Measurements from ENCODE around the gene TMPRSS12. TPM values are rescaled to one million over a fixed set of nuclear protein-coding genes. Genes with fewer than 3 reads are reported as not detected.
"Not testable (repeated sequence)": the region's sequence is repeated elsewhere in the genome, so short reads cannot be mapped to it uniquely, and the experiment has no call there.

TMPRSS12 gene
- total and polyA plus RNA-seq, 11 donors: not detected

DNA sequence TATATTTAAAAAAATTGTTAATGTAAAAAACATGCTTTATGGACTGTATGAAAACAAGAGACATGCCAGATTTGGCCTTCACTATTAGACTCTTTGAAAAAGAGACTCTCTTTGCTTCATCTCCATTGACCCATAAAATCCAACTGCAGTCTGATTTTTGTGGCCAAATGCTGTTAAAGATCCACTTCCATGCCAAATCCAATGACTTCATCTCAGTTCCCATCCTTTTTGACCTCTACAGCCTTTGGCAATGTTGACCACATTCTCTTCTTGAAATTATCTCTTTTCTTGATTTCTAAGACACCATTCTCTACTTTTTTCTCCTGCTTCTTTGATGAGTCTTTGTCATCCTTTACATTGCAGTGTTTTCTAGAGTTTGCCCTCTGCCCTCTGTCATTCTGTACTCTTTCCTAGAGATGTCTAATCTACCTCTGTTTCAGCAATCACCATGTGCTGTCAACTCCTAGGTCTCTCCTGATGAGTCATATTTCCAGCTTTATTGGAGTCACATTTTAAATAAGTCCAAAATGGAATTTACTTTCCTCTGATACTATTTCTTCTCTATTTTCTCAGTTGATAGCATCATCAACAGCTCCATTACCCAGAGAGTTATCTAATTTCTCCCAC, 2.4 kb downstream of the TMPRSS12 start:
- H3K27me3 ChIP-seq: peaks cover 0 to 4% (median 0%) of the 10 kb centered on the region in 9 donors
- H3K9me3 ChIP-seq: peaks cover 0 to 15% (median 2%) of the 10 kb centered on the region in 12 donors
- TF ChIP-seq, protein P1, sequence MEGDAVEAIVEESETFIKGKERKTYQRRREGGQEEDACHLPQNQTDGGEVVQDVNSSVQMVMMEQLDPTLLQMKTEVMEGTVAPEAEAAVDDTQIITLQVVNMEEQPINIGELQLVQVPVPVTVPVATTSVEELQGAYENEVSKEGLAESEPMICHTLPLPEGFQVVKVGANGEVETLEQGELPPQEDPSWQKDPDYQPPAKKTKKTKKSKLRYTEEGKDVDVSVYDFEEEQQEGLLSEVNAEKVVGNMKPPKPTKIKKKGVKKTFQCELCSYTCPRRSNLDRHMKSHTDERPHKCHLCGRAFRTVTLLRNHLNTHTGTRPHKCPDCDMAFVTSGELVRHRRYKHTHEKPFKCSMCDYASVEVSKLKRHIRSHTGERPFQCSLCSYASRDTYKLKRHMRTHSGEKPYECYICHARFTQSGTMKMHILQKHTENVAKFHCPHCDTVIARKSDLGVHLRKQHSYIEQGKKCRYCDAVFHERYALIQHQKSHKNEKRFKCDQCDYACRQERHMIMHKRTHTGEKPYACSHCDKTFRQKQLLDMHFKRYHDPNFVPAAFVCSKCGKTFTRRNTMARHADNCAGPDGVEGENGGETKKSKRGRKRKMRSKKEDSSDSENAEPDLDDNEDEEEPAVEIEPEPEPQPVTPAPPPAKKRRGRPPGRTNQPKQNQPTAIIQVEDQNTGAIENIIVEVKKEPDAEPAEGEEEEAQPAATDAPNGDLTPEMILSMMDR (IDR thresholded peaks at IDR 0.05): no peak
- TF ChIP-seq POLR2A (IDR thresholded peaks at IDR 0.05): no peak
- H3K27ac ChIP-seq: no peak overlapping the region
- H3K36me3 ChIP-seq: no peaks in the 10 kb centered on the region
- intact Hi-C loops (cut with DNase I): loop anchor here in 1 of 10 donors (10.0 kb wide), 1 partner anchor 110 kb away; the partner anchor contains the start of gene HIGD1C
- H3K4me3 ChIP-seq: no peak overlapping the region
- DNase-seq (no peak), ATAC-seq (no peak)
- H3K4me1 ChIP-seq: peaks cover 0 to 5% (median 0%) of the 10 kb centered on the region in 12 donors

DNA sequence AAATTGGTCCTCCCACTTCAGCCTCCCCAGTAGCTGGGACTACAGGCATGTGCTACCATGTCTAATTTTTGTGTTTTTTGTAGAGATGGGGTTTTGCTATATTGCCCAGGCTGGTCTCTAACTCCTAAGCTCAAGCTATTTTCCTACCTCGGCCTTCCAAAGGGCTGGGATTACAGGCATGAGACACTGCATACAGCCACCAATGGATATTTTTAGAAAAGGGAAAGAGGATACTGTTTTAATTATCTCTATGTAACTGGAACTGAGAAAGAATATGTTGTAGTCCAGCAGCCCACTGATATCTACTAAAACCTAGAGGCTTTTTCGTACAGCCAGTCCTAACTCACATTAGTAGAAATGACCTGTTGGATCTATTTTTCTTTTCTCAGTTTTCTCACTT, 6.2 kb downstream of the TMPRSS12 start:
- Histone ChIP-seq H3K4me1 (no peaks in the 10 kb centered on the region), H3K36me3 (no peaks in the 10 kb centered on the region), H3K4me3 (no peak overlapping the region), H3K27ac (peak overlapping the region in 1 of 12 donors; percentile 17), H3K9me3 (peaks cover 0 to 12% (median 0%) of the 10 kb centered on the region in 12 donors), H3K27me3 (no peaks in the 10 kb centered on the region)
- 41 to 59% (median 55%) methylated on average over 2 of the region's 2 CpGs for WGBS, 4 donors
- TF ChIP-seq, protein P1 (IDR thresholded peaks at IDR 0.05): no peak
- no peak for TF ChIP-seq POLR2A (IDR thresholded peaks at IDR 0.05)
- no peak for ATAC-seq
- no peak for DNase-seq
- intact Hi-C loops (cut with DNase I): loop anchor here in 1 of 10 donors (10.0 kb wide), 1 partner anchor 106 kb away; the partner anchor contains the start of gene HIGD1C

GRCh38 chr12:50855218-50855617, 12.5 kb downstream of the TMPRSS12 start:
- H3K4me1 ChIP-seq; H3K27me3 ChIP-seq; H3K27ac ChIP-seq; ATAC-seq; DNase-seq; intact Hi-C loops (cut with DNase I); H3K36me3 ChIP-seq; H3K4me3 ChIP-seq: not testable (repeated sequence)
- H3K9me3 ChIP-seq: peaks cover 0 to 19% (median 2%) of the 10 kb centered on the region in 12 donors
- WGBS, 4 donors: 92 to 98% (median 96%) methylated on average over 1 of the region's 1 CpG

DNA sequence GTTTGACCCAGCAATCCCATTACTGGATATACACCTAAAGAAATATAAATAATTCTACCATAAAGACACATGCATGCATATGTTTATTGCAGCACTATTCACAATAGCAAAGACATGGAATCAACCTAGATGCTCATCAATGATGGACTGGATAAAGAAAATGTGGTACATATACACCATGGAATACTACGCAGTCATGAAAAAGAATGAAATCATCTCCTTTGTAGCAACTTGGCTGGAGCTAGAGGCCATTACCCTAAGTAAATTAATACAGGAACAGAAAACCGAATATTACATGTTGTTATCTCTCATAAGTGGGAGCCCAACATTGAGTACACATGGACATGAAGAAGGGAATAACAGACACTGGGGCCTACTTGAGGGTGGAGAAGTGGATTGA, 13.0 kb downstream of the TMPRSS12 start:
- DNase-seq; ATAC-seq; intact Hi-C loops (cut with DNase I); H3K27ac ChIP-seq; H3K4me3 ChIP-seq; H3K4me1 ChIP-seq; H3K27me3 ChIP-seq; H3K36me3 ChIP-seq: not testable (repeated sequence)
- peaks cover 0 to 19% (median 2%) of the 10 kb centered on the region in 12 donors for H3K9me3 ChIP-seq
- WGBS, 4 donors: 79 to 91% (median 87%) methylated on average over 2 of the region's 2 CpGs

GRCh38 chr12:50859621-50860310, 17.0 kb downstream of the TMPRSS12 start:
- H3K27ac ChIP-seq: no peak overlapping the region
- DNase-seq: no peak
- H3K36me3 ChIP-seq: no peaks in the 10 kb centered on the region
- TF ChIP-seq, protein P1 (IDR thresholded peaks at IDR 0.05): no peak
- no peak for TF ChIP-seq POLR2A (IDR thresholded peaks at IDR 0.05)
- no peaks in the 10 kb centered on the region for H3K4me1 ChIP-seq
- WGBS, 4 donors: 73 to 79% (median 76%) methylated on average over 4 of the region's 4 CpGs
- H3K27me3 ChIP-seq: no peaks in the 10 kb centered on the region
- H3K4me3 ChIP-seq: no peak overlapping the region
- ATAC-seq: no peak
- intact Hi-C loops (cut with DNase I): no loop called here
- peaks cover 0 to 10% (median 0%) of the 10 kb centered on the region in 12 donors for H3K9me3 ChIP-seq
